ENCODE results near the gene PRRT2.
"Not testable (repeated sequence)": the region's sequence is repeated elsewhere in the genome, so short reads cannot be mapped to it uniquely, and the experiment has no call there.

PRRT2 gene

GRCh38 chr16:29812754-29813643 is 1.0 kb downstream of the PRRT2 start:
- DNase-seq, result no peak

- no peak for DNase-seq
Observed at GRCh38 chr16:29813644-29814562, 1.9 kb downstream of the PRRT2 start.

GRCh38 chr16:29814592-29814991 is 2.6 kb downstream of the PRRT2 start:
- DNase-seq, result no peak

- peak in 1 of 4 experiments; percentile 51 for DNase-seq
Observed at GRCh38 chr16:29815032-29815721, 3.2 kb downstream of the PRRT2 start.

- DNase-seq, result peak; percentile 92 to 95 (median 94)
Observed at GRCh38 chr16:29815793-29816693, 4.0 kb downstream of the PRRT2 start, which contains the start of gene PAGR1. Gene PAGR1, plus strand, starts transcription at chr16:29816152. Its CDS starts 374 bp downstream, at chr16:29816526.

GRCh38 chr16:29816694-29817441 is 4.9 kb downstream of the PRRT2 start:
- peak in 1 of 4 experiments; percentile 24 for DNase-seq

- DNase-seq, result no peak
Observed at GRCh38 chr16:29818082-29818481, 6.1 kb downstream of the PRRT2 start.

- no peak for DNase-seq
Observed at GRCh38 chr16:29819506-29819905, 7.5 kb downstream of the PRRT2 start.

GRCh38 chr16:29820271-29820701 is 8.3 kb downstream of the PRRT2 start, which contains the start of gene MVP:
Gene MVP, plus strand, starts transcription at chr16:29820462. Its CDS starts 10,088 bp downstream, at chr16:29830550.
- peak in 1 of 4 experiments; percentile 37 for DNase-seq

- DNase-seq, result peak in 1 of 4 experiments; percentile 22
Observed at GRCh38 chr16:29820730-29821642, 9.0 kb downstream of the PRRT2 start.

- no peak for DNase-seq
Observed at GRCh38 chr16:29821643-29822115, 9.7 kb downstream of the PRRT2 start.

- DNase-seq, result no peak
Observed at GRCh38 chr16:29824589-29825144, 12.7 kb downstream of the PRRT2 start.

GRCh38 chr16:29825145-29826044 is 13.4 kb downstream of the PRRT2 start:
- DNase-seq, result no peak

- no peak for DNase-seq
Observed at GRCh38 chr16:29826342-29826695, 14.3 kb downstream of the PRRT2 start.

GRCh38 chr16:29830774-29831173 is 18.8 kb downstream of the PRRT2 start:
- no peak for DNase-seq

GRCh38 chr16:29831490-29831889 is 19.5 kb downstream of the PRRT2 start:
- DNase-seq, result no peak

GRCh38 chr16:29833219-29833618 is 21.2 kb downstream of the PRRT2 start:
- not testable (repeated sequence) for DNase-seq

GRCh38 chr16:29834079-29834478 is 22.1 kb downstream of the PRRT2 start:
- no peak for DNase-seq
